C4-2B (cell line): ENCODE measurements around the gene TRIM34.

ENCODE experiments used
- CTCF ChIP-seq: fragments of 450-650 bp; conservative IDR thresholded peaks from 2 replicates; pipeline ENCODE4 v1.5.1; 2017; ENCODE audit warnings: mild to moderate bottlenecking
- ZFX ChIP-seq: fragments of 450-650 bp; IDR thresholded peaks from 2 replicates; pipeline ENCODE4 v1.6.1; 2017

- TF ChIP-seq CTCF (no peak), ZFX (no peak)
Observed at GRCh38 chr11:5674391-5674790, 49.6 kb downstream of the TRIM34 start.
